HG03064 (cell line): ENCODE measurements around the gene CD247.

ENCODE experiments used
- ATAC-seq: cut with Tn5 transposase; IDR thresholded peaks from one replicate; pipeline ENCODE4 v1.9.1; 2021; ENCODE audit warnings: low read depth; ENCODE audit not compliant: unreplicated experiment

Gene CD247

DNA sequence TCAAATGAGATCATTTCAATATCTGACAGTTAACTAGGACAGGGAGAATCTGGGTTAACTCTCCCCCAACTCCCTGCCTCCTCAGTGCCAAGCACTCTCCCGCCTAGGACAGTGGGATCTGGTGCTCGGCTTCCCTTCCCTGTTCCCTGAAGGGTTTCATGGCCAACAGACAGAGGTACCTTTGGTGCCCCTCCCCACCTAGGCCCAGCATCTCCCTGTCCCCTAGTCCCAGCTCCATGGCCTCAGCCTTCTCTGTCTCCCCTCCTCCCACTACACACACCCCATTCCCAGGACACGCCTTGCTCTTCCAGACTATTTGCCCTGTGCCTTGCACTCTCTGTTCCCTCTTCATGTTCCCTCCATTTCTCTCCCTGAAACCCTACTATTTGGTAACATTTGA, 77.1 kb downstream of the CD247 start:
- ATAC-seq, result no peak

- no peak for ATAC-seq
Measured at GRCh38 chr1:167440776-167441175, 77.6 kb downstream of the CD247 start.

GRCh38 chr1:167440345-167440744, 78.0 kb downstream of the CD247 start:
- no peak for ATAC-seq

- no peak for ATAC-seq
Measured at GRCh38 chr1:167439301-167439988, 78.9 kb downstream of the CD247 start.

DNA sequence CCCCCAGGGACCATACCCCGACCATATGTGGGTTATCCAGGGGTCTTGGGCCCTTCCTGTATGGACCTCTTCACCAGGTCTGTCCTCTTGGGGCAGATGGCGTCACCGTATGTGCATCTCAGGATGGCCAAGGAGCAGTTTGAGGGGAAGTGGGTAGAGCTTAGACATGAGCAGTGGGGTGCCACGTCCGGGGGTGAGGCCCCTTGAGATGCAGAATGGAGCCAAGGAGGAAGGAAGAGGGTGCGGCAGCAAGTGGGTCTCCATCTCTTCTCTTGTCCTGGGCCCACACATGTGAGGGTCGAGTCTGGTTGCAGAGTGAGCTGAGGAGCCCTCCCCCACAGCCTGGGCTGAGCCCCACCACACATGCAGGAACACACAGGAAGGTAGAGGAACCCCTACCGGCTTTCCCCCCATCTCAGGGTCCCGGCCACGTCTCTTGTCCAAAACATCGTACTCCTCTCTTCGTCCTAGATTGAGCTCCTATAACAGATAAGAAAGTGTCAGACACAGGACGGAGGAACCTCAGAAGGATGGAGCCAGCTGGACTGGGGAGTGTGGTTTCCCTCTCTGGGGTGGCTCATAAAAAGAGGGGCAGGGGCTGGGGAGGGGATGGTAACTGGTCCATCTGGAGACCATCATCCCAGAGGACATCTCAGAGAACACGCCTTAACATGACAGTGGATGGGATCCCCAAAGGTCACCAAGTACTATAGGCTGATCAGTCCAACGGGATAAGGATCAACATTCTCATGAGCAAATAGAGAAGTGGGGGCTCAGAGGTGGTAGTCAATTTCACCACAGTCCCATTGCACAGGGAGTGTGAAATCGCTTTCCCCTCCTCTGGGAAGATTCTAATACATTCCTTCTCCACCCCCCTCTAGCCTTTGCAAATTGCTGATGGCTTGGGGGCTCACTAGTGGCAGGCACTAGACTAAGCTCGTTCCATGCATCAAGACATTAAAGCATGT, 79.9 kb downstream of the CD247 start:
- ATAC-seq, result no peak

DNA sequence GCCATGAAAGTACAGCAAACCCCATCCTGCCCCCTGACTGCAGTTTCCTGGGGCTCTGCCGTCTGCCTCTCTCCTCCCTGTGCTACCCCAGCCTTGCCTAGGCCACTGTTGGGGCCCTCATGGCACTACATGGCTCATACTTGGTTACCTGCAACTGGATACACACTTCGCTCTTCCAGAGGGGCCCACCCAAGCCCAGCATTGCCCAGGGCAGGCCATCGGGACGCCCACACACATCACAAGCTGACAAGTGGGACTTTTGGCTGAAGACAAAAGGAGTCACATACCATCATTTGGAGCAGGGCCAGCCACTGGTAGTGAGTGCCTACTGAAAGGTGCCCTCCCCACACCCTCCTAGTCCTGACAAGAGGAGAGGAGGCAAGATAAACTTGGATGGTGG, 82.8 kb downstream of the CD247 start:
- no peak for ATAC-seq

DNA sequence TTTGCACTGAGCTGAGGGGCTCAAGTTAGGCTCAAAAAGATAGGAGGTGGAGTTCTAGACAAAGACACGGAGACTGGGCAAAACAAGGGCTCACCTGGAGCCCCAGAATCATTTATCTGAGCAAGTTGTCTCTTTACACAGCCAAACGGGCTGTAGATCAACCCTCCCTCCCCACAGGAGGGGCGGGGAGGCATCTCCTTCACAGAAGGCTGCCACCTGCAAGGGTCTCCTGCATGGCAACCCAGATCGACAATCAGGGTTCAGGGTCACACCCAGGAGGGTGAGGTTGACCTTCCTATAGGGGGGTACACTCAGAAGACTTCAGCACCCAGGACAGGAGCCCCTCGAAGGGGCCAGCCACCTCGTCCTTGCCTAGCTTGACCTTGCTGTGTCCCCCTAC, 84.0 kb downstream of the CD247 start:
- no peak for ATAC-seq

- ATAC-seq, result no peak
Measured at GRCh38 chr1:167433884-167434283, 84.4 kb downstream of the CD247 start.

GRCh38 chr1:167432780-167433179, 85.5 kb downstream of the CD247 start:
- no peak for ATAC-seq

GRCh38 chr1:167431909-167432650, 86.2 kb downstream of the CD247 start:
- no peak for ATAC-seq

GRCh38 chr1:167431261-167431908, 86.9 kb downstream of the CD247 start:
- ATAC-seq, result no peak

DNA sequence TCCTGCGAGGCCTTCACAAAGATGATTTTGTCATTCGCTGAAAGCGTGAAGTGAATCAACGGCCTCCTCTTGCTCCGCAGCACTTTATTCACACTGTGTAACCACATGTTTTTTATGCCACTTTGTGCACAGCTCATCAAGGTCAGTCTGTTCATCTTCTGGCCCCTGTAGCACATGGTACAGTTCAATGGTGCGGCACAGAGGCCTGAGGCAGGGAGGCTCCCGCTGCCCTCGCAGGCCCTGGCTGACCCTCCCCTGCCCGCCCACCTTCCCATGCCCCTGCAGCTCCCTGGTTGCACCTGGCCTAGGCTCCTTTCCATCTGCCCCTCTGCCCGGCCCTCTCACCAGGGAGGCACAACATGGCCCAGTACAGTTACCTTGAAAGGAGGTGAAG, 87.5 kb downstream of the CD247 start:
- ATAC-seq, result no peak

DNA sequence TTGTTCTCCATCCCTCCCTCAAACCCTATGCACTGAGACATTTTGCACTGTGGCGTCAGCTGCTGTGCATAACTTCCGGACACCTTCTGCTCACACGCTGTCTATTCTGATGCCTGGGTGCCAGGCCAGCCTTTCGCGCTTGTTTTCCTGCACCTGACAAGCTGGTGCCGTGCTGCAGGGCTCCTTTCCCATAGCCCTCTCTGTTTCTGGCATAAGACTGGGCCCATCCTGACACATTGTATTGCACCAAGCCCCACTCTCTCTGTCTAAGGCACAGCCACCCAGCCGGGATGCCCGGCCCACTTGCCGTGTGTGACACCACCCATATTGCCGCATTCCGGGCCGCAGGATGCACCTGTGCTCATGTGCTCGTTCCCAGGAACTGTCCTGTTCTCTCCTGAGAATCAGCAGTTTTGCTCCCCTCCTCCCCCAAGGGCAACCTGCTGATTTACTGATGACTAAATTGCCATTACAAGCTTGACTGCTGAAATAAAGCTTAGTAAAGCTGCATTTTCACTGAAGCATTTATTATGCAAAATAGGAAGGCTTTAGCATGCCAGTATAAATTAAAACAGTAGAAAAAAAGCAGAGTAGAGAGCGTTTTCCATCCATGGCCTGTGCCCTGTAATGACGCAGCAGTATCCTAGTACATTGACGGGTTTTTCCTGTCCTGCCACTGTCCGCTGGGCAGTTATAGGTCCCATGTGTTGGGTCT, 88.0 kb downstream of the CD247 start:
- ATAC-seq, result no peak

DNA sequence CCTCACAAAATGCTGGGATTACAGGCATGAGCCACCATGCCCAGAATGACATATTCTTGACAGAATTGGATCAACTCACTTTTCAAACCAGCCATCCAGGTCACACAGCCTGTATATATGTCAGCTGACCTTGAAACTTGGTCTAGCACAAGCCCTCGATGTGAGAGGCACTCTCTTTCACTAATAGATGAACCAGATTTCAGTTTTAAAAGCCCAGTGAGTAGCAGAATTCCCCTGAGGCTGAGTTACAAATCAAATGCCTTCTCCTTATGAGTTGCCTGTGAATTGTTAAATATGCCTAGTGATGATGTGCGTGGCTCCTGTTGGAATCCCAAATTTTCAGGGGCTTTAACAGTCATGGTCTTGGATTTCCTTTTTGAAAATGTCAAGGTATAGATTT, 88.7 kb downstream of the CD247 start:
- peak; percentile 54 for ATAC-seq

DNA sequence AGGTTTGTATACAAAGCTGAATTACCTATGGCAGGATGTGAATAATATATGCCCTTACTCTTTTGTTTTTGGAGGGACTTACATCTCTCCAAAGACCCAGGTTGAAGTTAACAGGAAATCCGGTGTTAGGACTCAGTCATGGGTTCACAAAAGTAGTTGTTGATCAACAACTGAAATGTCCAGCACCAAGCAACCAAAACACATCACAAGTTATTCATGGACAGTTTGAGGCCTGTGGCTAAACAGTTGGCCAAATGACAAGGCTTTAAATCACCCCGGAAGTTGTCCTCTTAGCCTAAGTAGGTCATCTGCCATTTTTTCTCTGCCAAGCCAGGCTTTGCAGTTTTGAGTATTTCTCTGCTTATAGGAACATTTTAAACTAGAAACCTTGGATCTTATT, 89.9 kb downstream of the CD247 start:
- no peak for ATAC-seq

DNA sequence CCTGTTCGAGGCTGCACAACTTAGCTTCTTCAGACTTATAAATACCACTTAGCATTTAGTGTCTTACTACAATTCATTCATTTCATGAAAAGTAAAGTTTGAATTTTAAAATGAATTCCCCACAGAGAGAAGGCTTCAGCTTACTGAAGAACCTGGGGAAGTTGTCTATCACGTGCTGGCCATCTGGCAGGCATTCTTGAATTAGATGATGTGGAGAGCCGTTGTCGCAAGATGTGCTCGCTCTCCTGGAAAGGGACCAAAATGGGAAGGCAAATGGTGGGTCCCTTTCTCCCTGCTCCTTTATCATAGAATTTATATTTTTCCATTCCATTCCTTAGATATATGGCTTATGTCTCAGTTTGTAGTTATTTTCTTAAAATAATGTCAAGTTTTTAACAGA, 90.5 kb downstream of the CD247 start:
- no peak for ATAC-seq

- ATAC-seq, result no peak
Measured at GRCh38 chr1:167426716-167427115, 91.6 kb downstream of the CD247 start.

DNA sequence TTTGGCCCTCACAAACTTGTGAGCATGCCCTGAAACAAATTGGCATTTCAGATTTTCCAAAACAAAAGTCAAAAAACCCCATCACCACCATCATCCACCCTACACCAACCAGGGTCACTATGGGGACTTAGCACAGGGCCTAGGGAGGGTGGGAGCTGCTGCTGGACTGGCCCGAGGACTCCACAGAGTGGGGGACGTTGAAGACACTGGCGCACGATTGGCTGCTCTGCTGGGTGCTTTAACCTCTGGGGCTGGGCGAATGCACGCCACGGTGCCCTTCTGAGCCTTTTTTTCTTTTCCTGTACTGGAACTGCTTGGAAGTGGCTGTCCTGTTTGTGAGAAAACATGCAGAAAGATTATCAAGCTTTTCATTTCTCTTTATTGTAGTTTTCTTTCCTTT, 92.8 kb downstream of the CD247 start:
- no peak for ATAC-seq

- ATAC-seq, result no peak
Measured at GRCh38 chr1:167423684-167424619, 94.4 kb downstream of the CD247 start.
